ENCODE measurements around the gene CTSZ. TPM values are rescaled to one million over a fixed set of nuclear protein-coding genes. Genes with fewer than 3 reads are reported as not detected.
A peak's percentile ranks its signal among the peaks of the same experiment; 100 is the strongest.

The CTSZ gene
- total and polyA plus RNA-seq, 10 of the 15 experiments (the other 5 are each of a cell fraction or from before 2014, with no cell fraction given) = 6.0 to 301 (median 154) TPM

DNA sequence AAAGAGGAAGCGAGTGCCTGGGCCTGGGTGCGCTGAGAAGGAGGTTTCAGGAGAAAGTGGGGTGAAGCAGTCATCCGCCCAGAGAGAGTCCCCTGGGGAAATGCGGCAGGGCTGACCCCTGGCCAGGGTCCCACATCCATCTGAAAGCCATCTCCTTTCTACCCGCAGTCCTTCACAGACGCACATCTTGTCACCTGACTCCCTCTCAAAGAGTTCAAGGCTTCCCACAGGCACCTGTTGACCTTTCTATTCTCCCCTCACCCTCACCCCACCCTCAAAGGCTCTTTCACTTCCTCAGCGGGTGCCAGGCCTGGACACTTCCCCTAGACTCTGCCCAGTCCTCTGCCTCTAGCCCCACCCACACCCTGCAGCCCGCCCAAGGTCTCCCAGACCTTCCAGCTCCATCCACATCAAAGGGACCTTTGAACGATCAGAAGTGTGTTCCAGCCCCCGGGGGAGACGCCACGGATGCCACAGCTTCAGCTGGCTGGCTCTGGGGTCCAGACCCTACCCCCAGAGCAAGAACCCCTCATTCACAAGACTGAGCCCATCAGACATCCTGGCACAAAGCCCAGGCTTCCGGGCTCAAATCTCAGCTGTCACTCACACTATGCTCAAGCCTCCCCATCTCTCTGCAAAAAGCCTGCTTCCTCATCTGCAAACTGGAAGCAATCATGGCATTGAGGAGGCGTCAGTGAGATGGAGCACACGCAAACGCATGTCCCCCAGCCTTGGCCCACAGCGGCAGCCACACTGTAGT, 2.1 kb downstream of the CTSZ start (continued):
- TF ChIP-seq, protein P1, sequence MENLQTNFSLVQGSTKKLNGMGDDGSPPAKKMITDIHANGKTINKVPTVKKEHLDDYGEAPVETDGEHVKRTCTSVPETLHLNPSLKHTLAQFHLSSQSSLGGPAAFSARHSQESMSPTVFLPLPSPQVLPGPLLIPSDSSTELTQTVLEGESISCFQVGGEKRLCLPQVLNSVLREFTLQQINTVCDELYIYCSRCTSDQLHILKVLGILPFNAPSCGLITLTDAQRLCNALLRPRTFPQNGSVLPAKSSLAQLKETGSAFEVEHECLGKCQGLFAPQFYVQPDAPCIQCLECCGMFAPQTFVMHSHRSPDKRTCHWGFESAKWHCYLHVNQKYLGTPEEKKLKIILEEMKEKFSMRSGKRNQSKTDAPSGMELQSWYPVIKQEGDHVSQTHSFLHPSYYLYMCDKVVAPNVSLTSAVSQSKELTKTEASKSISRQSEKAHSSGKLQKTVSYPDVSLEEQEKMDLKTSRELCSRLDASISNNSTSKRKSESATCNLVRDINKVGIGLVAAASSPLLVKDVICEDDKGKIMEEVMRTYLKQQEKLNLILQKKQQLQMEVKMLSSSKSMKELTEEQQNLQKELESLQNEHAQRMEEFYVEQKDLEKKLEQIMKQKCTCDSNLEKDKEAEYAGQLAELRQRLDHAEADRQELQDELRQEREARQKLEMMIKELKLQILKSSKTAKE (IDR thresholded peaks at IDR 0.05; ENCODE audit: low read depth, poor library complexity, severe bottlenecking) = peak; percentile 95
- no peak for TF ChIP-seq CHD1 (IDR thresholded peaks at IDR 0.05; ENCODE audit: low read depth, low read length)
- peak; percentile 88 for TF ChIP-seq RUNX3 (IDR thresholded peaks at IDR 0.05; ENCODE audit: low read length)
- TF ChIP-seq NR2F1 (conservative IDR thresholded peaks at IDR 0.05) = peak; percentile 100
- TF ChIP-seq, protein P2, sequence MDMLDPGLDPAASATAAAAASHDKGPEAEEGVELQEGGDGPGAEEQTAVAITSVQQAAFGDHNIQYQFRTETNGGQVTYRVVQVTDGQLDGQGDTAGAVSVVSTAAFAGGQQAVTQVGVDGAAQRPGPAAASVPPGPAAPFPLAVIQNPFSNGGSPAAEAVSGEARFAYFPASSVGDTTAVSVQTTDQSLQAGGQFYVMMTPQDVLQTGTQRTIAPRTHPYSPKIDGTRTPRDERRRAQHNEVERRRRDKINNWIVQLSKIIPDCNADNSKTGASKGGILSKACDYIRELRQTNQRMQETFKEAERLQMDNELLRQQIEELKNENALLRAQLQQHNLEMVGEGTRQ (IDR thresholded peaks at IDR 0.05; ENCODE audit: borderline replicate concordance, low read depth, low read length) = peak; percentile 4; the same call in 1 of the 2 replicates
- no peak for TF ChIP-seq PAX8 (IDR thresholded peaks at IDR 0.05)
- TF ChIP-seq HDAC2 (IDR thresholded peaks at IDR 0.05) = no peak
- TF ChIP-seq, protein P3, sequence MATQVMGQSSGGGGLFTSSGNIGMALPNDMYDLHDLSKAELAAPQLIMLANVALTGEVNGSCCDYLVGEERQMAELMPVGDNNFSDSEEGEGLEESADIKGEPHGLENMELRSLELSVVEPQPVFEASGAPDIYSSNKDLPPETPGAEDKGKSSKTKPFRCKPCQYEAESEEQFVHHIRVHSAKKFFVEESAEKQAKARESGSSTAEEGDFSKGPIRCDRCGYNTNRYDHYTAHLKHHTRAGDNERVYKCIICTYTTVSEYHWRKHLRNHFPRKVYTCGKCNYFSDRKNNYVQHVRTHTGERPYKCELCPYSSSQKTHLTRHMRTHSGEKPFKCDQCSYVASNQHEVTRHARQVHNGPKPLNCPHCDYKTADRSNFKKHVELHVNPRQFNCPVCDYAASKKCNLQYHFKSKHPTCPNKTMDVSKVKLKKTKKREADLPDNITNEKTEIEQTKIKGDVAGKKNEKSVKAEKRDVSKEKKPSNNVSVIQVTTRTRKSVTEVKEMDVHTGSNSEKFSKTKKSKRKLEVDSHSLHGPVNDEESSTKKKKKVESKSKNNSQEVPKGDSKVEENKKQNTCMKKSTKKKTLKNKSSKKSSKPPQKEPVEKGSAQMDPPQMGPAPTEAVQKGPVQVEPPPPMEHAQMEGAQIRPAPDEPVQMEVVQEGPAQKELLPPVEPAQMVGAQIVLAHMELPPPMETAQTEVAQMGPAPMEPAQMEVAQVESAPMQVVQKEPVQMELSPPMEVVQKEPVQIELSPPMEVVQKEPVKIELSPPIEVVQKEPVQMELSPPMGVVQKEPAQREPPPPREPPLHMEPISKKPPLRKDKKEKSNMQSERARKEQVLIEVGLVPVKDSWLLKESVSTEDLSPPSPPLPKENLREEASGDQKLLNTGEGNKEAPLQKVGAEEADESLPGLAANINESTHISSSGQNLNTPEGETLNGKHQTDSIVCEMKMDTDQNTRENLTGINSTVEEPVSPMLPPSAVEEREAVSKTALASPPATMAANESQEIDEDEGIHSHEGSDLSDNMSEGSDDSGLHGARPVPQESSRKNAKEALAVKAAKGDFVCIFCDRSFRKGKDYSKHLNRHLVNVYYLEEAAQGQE (IDR thresholded peaks at IDR 0.05; ENCODE audit: low read depth, low read length) = no peak
- TF ChIP-seq, protein P4, sequence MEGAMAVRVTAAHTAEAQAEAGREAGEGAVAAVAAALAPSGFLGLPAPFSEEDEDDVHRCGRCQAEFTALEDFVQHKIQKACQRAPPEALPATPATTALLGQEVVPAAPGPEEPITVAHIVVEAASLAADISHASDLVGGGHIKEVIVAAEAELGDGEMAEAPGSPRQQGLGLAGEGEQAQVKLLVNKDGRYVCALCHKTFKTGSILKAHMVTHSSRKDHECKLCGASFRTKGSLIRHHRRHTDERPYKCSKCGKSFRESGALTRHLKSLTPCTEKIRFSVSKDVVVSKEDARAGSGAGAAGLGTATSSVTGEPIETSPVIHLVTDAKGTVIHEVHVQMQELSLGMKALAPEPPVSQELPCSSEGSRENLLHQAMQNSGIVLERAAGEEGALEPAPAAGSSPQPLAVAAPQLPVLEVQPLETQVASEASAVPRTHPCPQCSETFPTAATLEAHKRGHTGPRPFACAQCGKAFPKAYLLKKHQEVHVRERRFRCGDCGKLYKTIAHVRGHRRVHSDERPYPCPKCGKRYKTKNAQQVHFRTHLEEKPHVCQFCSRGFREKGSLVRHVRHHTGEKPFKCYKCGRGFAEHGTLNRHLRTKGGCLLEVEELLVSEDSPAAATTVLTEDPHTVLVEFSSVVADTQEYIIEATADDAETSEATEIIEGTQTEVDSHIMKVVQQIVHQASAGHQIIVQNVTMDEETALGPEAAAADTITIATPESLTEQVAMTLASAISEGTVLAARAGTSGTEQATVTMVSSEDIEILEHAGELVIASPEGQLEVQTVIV (IDR thresholded peaks at IDR 0.05; ENCODE audit: borderline replicate concordance, partially characterized antibody) = no peak
- no peak for TF ChIP-seq LARP7 (IDR thresholded peaks at IDR 0.05)
- no peak for TF ChIP-seq NFYB (IDR thresholded peaks at IDR 0.05; ENCODE audit: insufficient read depth, low read depth, low read length)
- peak; percentile 84 to 91; a peak in 3 of 4 replicates for TF ChIP-seq EP300 (IDR thresholded peaks at IDR 0.05; ENCODE audit: borderline replicate concordance in 1 of 2, control insufficient read depth in 1 of 2, low read depth in 2 of 2, low read length in 2 of 2)
- TF ChIP-seq MYB (IDR thresholded peaks at IDR 0.05; ENCODE audit: borderline replicate concordance, low read depth, low read length) = no peak
- TF ChIP-seq, protein P5, sequence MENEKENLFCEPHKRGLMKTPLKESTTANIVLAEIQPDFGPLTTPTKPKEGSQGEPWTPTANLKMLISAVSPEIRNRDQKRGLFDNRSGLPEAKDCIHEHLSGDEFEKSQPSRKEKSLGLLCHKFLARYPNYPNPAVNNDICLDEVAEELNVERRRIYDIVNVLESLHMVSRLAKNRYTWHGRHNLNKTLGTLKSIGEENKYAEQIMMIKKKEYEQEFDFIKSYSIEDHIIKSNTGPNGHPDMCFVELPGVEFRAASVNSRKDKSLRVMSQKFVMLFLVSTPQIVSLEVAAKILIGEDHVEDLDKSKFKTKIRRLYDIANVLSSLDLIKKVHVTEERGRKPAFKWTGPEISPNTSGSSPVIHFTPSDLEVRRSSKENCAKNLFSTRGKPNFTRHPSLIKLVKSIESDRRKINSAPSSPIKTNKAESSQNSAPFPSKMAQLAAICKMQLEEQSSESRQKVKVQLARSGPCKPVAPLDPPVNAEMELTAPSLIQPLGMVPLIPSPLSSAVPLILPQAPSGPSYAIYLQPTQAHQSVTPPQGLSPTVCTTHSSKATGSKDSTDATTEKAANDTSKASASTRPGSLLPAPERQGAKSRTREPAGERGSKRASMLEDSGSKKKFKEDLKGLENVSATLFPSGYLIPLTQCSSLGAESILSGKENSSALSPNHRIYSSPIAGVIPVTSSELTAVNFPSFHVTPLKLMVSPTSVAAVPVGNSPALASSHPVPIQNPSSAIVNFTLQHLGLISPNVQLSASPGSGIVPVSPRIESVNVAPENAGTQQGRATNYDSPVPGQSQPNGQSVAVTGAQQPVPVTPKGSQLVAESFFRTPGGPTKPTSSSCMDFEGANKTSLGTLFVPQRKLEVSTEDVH (IDR thresholded peaks at IDR 0.05; ENCODE audit: low read depth, partially characterized antibody) = peak; percentile 36
- TF ChIP-seq RBBP5 (conservative IDR thresholded peaks at IDR 0.05) = no peak
- peak; percentile 40 for TF ChIP-seq CBFB (IDR thresholded peaks at IDR 0.05; ENCODE audit: low read depth)

All from GM12878 (cell line).